ENCODE results near the gene TNIP1.
A peak's percentile ranks its signal among the peaks of the same experiment; 100 is the strongest.

DNA sequence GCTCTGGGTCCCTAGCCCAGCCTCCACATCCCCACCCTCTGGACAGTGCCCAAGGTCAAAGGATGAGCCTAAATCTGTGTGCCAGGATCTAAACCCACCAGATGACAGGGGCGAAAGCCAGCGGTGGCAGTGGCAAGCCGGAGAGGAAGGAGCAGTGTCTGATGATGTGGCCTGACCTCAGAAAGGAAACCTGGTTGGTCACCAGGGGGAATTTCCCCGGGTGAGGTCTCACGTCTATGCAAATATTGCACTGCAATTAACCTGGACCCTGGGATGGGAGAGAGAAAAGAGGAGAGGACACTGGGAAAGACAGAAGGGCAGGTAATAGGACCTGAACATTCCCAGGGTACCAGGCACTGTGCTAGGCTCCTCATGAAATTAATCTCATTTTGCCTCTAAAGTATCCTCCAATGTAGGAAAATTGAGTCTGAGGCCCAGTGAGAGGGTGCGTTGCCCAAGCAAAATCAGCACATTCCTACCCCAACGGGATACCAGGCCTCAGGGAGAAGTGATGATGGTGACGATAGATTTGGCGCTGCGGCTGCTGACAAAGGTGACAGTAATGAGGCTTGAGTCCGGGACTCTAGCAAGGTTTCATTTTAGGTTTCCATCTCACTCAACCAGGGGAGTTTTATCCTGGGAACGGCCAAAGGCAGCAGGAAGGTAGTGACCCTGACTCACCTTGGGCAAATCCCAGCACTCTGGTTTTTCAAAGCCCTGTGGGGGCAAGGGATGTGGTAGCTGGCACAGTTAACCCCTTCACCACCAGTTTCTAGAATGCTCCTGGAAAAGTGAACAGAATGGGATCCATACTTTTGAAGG lies 13.4 kb upstream of the TNIP1 start:
- TF ChIP-seq POLR2AphosphoS5 (IDR thresholded peaks at IDR 0.05; ENCODE audit: low read depth, low read length) = peak; percentile 89
- peak; percentile 79 for TF ChIP-seq POLR2A (IDR thresholded peaks at IDR 0.05; ENCODE audit: low read depth, low read length)

Data from GM12892 (cell line).